Inflammatory macrophage treated with lipopolysaccharide for 4 hours (primary cell): ENCODE measurements around the gene BSN.
A peak's percentile ranks its signal among the peaks of the same experiment; 100 is the strongest.
"Not testable (repeated sequence)": the region's sequence is repeated elsewhere in the genome, so short reads cannot be mapped to it uniquely, and the experiment has no call there.

ENCODE experiments used
- DNase-seq: peaks from one replicate; pipeline ENCODE4 v3.0.0-alpha.2; 2020

Gene BSN

DNA sequence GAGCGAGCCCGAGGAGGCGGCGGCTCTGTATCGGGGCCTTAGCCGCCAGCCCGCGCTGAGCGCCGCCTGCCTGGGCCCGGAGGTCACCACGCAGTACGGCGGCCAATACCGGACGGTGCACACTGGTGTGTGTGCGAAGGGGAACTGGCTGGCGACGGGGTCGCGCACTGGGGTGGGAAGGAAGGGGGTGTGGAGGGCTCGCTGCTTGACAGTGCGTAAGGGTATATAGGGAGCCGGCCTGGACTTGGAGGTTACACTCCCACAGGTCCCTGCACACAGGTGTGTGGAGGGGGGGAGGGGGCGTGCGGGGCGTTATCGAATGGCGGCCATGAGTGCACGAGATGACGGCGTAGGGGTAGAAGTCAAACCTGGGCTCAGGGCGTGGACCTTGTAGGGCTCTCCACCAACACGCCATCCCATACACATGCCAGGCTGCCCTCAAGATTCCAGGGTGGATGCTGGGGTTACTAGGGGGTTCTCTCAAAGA is 120.3 kb downstream of the BSN start:
- no peak for DNase-seq

DNA sequence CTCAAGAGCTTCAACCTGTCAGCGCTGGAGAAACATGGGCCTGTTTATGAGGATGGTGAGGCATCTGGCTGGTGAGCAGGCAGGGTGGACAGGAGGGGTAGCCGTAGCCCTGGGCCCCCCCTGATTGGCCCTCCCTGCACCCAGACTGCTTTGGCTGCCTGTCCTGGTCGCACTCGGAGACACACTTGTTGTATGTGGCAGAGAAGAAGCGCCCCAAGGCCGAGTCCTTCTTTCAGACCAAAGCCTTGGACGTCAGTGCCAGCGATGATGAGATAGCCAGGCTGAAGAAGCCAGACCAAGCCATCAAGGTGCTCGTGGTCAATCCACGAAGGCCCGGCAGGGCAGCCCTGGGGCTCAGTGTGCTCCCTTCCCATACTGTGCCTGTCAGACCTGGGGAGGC is 121.6 kb downstream of the BSN start:
- DNase-seq = no peak

DNA sequence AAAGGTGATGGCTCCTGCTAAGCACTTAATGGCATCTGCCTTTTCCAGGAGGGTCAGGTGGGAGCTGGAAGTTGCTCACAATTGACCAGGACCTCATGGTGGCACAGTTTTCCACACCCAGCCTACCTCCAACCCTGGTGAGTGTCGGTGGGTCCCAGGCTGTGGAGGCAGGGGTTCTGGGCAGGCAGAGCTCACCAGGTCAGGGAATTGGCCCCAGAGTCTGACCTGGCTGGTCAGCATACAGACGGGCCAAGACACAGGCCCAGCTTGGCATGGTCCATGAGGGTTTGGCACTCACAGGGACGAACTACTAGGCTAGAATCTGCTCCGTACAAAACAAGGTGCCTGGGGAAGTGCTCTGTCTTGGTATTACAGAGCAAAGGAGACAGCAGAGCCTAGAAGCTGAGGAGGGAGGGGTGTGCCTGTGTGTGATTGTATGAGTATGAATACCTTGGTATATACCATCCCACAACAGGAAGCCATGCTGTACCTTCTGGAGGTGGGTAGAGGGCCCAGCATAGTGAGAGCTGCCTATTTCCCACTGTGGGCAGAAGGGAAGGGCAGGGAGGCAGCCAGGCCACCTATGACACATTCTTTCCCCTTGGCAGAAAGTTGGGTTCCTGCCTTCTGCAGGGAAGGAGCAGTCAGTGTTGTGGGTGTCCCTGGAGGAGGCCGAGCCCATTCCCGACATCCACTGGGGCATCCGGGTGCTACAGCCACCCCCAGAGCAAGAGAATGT is 126.4 kb downstream of the BSN start:
- DNase-seq = no peak

DNA sequence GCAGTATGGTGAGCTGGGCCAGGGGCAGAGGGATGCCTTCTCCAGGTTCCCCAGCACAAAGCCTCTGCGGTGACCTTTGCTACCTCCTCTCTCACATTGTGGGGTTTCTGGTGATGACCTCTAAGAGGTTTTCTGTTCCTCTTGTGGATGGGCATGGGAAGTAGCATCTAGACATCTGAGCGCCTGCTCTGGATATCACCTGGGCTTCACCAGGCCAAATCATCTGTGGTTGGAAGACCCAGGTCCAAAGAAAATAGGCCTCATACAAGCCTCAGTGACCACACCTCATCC is 126.9 kb downstream of the BSN start:
- no peak for DNase-seq

DNA sequence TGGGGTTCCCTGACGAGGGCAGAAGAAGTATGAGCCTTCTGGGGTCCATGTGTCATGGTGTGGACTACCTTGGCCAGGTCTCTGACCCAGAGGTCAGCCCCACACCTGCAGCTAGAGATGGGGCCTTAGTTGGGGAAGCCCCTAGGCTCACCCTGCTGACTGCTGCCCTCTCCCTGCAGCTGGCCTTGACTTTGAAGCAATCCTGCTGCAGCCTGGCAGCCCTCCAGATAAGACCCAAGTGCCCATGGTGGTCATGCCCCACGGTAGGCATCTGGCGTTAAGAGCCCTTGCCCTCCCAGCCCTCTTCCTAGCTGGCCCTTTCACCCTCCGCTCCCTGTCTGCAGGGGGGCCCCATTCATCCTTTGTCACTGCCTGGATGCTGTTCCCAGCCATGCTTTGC is 127.3 kb downstream of the BSN start:
- DNase-seq = no peak

DNA sequence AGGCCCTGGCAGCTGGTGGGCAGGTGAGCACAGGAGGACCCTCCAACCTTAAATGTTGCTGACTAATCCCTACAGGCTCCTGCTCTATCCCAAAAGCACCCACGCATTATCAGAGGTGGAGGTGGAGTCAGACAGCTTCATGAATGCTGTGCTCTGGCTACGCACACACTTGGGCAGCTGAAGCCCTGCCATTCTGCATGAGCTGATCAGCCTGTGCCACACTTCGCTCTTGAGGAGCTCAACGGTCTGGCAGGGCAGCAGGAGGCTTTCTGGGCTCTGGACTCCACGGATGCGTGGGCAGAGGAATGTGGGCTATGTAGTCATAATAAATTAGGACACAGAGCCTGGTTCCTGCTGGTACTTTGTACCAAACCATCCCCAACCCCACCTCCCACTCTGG is 128.9 kb downstream of the BSN start:
- DNase-seq = no peak

DNA sequence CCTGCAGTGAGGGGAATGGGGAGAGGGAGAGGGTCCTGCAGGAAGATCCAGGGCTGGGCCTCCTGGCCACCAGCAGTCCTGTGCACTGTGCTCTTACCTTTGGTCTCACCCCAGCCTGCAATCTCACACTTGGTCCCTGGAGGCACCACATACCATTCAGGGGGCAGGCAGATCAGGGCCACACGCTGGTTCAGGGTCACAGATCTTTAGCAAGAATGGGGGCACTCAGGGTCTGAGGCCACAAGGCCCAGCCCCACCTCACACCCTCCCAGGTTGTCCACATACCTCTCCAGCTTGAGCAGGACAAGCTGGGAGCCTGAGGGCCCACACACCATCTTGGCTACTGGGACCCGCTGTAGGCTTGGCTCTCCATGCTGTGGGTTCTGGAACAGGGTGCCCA is 130.2 kb downstream of the BSN start:
- DNase-seq = not testable (repeated sequence)

DNA sequence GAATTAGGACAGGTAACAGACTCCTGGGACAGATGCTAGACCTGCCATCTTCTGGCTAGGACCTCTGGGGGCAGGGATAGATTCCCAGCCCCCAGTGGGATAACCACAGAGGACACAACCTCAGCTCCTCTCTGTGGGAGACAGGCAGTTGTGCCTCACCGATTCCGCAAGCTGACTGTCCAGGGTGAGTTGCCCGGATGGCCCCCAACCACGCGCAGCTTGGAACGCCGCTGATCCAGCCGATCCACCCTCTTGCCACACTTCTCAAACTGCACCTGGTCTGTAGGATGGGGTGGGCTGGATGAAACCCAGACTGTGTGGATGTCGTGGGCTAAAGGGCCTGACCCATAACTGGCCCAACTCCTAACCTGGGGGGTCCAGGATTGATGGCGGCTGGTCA is 130.8 kb downstream of the BSN start:
- not testable (repeated sequence) for DNase-seq

DNA sequence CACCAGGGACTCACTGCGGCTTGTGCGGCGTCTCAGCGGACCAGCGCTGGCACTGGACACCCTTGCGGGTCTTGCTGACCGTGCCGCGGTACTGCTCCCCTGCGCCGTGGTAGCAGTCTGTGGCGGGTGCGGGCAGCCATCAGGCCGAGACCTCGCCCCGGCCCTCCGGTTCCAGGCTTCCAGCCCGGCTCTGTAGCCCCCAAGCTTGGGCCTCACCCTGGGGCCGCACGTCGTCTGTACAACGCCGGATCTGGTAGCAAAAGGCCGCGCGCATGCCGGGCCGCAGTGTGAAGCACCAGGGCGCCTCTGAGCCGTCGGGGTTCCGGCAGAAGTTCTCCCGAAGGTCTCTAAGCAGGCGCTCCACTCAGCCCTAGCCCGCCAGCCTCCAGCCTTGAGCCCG is 131.6 kb downstream of the BSN start:
- DNase-seq = not testable (repeated sequence)

DNA sequence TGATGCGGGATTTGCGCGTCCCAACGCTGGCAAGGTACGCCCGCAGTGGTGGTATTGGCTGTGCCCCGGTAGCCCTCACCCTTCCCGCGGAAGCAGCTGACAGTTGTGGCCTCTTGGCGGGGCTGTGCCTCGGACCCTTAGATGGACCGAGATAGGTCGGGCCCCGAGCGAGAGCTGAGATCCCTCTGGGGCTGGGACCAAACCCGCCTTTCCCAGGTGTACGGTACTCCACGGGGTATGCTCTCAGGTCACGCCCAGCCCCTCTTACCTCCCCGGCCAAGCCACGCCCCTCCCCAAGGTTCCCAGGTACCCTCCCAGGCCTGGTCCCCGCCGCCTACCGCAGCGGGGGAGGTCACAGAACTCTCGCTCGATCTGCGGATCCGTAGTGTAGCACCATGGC is 132.1 kb downstream of the BSN start:
- DNase-seq = not testable (repeated sequence)

DNA sequence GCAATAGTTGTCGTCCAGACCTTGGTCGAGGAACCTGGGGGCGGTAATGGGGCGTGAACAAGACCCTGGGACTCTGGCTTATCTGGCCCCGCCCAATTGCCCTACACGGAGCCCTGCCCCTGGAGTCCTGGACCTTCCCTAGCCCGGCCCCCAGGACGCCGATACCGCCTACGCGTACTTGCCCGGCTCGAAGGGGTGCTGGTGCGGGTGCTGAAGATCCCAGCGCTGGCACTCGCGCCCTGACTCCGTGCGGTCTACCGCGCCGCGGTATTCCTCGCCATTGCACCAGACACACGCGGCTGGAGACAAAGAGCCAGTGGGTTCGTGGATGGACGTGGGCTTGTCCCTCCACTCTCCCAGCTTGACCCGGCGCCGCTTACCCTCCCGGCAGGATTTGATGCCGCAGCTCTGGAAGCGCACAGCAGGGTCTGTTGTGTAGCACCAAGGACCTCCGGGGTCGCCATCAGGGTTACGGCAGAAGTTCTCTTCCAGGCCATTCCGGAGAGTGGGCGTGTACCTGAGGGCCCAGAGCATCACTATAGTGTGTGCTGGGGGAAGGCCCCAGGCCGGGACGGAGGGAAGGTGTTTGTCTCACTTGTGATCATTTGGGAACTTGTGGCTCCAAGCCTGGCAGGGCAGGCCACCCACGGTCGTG is 132.6 kb downstream of the BSN start:
- DNase-seq = peak; percentile 34

DNA sequence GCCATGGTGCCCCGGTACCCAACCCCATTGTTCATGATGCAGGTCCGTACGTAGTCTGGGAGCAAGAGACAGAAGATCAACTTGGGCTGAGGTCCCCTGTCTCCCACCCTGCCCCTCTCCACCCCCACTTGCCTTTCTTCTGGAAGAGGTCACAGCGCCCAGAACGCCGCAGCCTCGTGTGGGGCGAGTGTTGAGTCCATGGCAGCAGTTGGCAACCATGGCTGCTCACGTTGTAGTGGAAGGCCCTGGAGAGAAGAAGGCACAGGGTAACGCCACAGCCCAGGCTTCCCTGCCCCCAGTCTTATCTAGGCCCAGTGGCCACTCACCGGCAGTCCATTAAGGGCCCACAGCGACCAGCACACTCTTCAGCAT is 133.1 kb downstream of the BSN start:
- DNase-seq = not testable (repeated sequence)

DNA sequence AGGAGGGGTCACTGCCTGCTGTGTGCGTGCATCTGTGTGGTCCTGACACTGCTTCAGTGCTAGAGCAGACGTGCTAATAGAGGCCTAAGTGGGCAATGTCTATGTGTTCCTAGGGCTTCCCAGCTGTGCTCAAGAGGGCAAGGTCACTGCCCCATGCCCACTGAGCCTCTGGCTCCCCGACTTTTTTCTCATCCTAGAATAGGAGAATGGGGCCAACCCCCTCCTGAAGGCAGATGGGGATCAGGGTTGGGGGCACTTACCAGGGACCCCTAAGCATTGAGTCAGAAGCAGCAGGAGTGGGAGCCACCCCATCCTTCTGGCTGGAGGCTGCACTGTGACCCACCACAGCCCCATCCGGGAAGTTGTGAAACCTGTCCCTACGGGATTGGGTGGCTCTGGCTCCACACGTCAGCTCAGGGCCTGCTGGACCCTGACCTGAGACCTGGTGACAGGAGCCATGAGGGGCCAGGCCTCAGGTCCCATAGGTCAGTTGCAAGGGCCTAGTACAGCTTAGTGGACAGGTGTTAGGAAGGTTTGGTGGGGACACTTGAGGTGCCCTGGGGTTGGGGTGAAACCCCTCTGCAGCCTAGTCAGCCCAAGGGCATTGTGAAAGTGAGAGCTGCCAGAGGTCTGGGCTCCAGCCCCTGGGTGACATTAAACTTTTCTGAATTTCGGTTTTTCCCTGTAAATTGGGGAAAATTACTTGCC is 134.2 kb downstream of the BSN start:
- not testable (repeated sequence) for DNase-seq

DNA sequence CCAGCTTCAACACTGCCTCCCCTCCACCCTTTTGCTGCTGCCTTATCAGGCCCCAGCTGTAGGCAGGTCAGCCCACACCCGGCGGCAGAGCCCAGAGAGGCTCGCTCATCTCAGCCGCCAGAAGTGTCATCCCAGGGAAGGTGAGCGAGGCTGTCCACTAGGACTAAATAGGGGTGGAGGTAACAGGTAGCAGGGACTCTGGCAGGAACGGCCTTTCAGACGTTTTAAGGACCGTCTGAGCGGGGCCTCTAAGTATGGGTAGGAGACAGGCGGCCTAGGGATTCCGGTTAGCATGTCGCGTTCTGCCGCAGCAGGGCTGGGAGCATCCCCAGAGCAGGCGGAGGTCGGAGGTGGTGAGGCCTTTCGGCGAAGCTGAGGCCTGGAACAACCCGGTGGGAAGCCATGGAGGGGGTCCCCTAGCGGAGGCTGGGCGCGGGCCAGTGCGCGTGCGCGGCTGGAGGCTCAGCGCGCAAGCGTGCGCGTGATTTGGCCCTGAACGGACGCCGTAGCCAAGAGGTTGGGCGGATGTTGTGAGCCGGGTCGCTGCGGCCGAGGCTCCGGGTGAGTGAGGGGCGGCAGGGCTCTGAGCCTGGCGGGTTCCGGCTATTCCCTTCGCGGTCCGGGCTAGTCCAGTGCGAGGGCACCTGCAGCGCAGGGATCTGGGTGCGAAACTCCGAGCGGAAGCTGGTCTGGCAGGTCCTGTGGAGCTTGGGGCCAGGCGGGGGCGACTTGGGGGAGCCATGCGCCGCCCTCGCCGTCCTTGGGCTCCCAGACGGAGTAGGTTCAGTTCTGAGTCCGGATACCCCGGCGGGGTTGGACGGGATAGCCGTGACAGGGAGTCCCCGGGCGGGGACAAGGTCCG is 135.0 kb downstream of the BSN start, which contains the start of the genes MST1 and RNF123:
Gene MST1 (minus strand): TSS at position 429 of the 862 bp plus-strand sequence. CDS start 783 bp downstream, outside the sequence.
Gene RNF123 (plus strand): TSS at position 512 of the 862 bp plus-strand sequence. CDS start 1,609 bp downstream, outside the sequence.
- peak; percentile 91 for DNase-seq

DNA sequence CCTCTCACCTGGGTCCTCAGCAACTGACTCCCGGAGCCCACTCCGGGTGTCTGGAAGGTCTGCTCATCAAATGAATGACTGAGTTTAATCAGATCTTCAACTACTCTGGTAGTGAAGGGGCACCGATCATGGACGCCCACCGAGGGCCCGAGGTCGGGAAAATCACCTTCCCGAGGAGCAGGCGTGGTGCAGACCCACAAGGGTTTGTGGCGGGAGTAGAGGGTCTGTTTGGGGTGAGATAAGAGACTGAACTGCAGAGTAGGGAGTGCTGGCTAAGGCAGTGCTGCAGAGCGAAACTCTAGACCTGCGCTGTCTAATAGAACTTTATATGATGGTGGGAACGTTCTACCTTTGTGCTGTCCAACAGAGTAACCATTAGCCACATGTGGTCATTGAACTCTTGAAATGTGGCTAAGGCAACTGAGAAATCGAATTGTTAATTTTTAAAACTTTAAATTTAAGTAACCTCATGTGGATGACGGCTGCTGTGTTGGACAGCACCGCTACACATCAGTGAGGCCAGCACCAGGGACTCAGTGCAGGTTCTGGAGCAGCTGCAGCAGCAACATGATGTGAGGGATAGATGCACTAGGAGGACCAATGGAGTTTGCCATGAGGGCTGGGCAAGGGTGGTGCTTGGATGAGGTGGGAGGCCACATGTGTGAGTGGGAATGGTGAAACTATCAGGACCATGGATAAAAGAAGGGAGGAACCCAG is 135.8 kb downstream of the BSN start:
- DNase-seq = not testable (repeated sequence)

DNA sequence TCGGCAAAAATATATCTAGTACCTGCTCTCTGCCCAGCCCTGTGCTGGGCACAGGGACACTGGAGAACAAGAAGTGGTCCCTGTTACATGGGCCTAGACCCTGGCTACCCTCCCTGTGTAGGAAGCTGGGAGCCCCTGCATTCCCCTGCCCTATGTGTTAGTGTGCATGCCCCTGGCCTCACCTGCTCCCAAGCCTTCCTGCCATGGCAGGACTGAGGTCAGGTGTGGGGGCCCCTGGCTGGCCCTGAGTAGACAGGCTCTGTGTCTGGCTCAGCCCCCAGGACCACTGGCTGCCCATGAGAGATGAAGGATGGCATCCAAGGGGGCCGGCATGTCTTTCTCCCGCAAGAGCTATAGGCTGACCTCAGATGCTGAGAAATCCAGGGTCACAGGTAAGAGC is 136.6 kb downstream of the BSN start:
- DNase-seq = not testable (repeated sequence)

DNA sequence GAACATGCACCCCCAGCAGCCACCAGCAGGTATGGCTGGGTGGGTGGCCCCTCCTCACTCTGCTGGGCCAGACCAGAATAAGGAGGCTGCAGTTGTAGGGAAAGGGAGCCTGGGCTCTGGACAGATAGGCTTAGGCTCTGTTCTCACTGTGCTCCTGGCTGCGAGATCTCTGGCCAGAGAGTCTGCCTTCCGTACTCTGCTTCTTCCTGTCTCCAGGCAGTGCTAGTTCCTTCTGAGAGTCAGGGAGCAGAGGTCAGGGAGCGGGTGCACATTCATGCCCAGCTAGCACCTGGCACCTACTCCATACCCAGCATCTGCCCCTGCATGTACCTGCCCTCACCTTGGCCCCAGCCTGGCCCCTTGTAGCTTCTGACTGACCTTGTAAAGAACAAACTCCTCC is 137.2 kb downstream of the BSN start:
- not testable (repeated sequence) for DNase-seq

DNA sequence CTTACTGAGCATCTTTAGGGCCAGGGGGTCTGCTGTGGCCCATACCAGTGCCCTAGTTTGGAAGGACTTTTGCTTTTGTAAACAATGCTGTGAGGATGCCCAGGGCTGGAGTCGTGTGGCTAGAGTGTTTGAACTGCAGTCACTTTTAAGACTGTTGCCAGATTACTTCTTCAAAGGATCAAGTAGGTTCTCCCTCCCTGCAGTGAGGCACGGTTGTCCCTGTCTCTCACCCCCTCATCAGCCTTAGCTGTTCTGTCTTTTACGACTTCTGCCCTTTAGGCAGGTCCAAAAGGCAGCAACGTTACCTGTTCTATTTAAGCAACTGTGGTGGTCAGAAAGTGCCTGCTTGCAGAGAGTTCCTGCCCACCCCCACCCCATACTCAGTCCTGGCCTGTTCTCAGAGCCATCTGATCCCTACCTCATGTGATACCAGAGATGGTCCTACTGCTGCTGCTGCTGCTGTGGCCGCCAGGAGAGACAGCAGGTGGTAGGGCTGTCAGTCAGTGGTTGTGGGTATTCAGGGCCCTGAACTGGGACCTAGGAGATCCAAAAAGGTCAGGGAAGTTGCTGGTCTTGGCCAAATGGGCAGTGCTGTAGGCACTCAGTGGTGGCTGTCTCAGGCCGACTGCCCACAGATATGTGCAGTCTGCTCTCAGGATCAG is 140.3 kb downstream of the BSN start:
- DNase-seq = not testable (repeated sequence)

DNA sequence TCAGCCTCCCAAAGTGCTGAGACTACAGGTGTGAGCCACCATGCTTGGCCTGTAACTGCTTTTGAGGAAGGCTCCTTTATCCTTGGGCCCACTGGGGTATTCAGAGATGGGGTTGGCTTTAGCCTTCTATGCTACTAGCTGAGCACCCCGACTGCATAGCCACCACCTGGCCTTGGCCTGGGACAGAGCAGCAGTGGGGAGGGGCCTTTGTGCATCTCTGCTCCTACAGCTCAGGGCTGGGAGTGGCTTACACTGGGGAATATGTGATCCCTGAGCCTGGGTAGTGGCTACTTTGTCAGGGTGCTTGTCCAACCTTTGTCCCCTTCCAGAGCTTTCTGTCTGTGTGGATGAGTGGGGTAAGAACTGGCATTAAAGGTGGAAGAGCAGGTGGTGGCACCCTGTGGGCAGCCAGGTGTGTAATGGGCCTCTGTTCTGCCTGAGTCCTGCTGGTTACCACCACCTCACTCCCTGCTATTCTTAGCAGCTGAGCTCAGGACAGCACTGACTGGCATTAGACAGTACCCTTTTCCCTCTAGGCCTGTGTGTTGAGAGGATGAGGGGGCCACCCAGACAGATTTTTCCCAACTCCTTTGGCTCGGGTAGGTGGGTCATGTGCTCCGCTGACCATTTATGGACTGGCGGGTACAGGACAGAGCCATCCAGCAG is 141.2 kb downstream of the BSN start:
- DNase-seq = not testable (repeated sequence)

DNA sequence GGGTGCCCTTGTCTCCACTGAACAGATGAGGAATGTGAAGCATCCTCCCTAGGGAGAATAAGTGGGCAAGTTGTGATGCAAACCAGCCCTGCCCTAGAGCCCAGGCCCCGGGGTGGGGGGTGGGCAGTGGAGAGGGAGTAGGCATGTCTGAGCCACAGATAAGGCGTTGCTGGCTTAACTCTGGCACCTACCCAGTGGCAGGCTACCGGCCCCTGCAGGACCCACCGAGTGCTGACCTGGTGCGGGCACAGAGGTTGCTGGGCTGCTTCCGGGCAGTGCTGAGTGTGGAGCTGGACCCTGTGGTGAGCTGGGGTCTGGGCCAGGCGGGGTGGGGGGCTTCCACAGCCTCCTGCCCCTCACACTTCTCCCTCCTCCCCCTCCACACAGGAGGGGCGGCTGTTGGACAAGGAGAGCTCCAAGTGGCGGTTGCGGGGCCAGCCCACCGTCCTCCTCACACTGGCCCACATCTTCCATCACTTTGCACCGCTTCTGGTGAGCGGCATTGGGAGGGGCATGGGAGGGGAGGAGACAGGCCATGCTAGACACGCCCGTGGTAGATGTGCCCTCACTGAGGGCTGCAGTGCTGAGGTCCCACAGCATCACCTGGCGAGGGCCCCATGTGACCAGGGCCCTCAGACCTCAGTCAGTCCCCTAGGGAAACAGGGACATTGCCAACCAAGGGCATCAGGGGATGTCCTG is 145.2 kb downstream of the BSN start:
- DNase-seq = no peak
